Gastroesophageal sphincter (tissue), 3 donors: Measurements from ENCODE around the gene GOLGA3.

Experiments
- CTCF ChIP-seq, 4 experiments: fragments of 200-600 bp in 2 of 4; fragments of 450-650 bp in 2 of 4; sonication (generic) in 1 of 4; IDR thresholded peaks; one replicate each; pipeline ENCODE4 v1.5.1; 2017 to 2019; ENCODE audit warnings: antibody characterized with exemption in 4 of 4, mild to moderate bottlenecking in 2 of 4, moderate library complexity in 2 of 4
- EP300 ChIP-seq: sonication (generic); formaldehyde crosslinking; IDR thresholded peaks from one replicate; pipeline ENCODE4 v1.6.1; 2017; ENCODE audit warnings: antibody characterized with exemption, mild to moderate bottlenecking
- POLR2A ChIP-seq, 2 donors: fragments of 450-650 bp; IDR thresholded peaks; one replicate each; pipeline ENCODE4 v1.6.1; 2017; ENCODE audit warnings: antibody characterized with exemption in 2 of 2, mild to moderate bottlenecking in 2 of 2, moderate library complexity in 1 of 2
- POLR2AphosphoS5 ChIP-seq: sonication (generic); formaldehyde crosslinking; IDR thresholded peaks from one replicate; pipeline ENCODE4 v1.6.1; 2017; ENCODE audit warnings: antibody characterized with exemption

- no peak for TF ChIP-seq CTCF (IDR thresholded peaks at IDR 0.05)
- no peak for TF ChIP-seq POLR2AphosphoS5
- no peak for TF ChIP-seq POLR2A (IDR thresholded peaks at IDR 0.05)
- no peak for TF ChIP-seq EP300
Measured at GRCh38 chr12:132775502-132776229, 53.0 kb downstream of the GOLGA3 start.
